ENCODE results near the gene DGUOK.

DGUOK gene

GRCh38 chr2:74002505-74003421, 76.1 kb downstream of the DGUOK start:
- in situ Hi-C loops (cut with MboI; ENCODE audit: low pct_unique_long_range_greater_than_20kb, low sequenced_read_pairs) = no loop called here
- no peak for DNase-seq

- DNase-seq = no peak
- in situ Hi-C loops (cut with MboI; ENCODE audit: low pct_unique_long_range_greater_than_20kb, low sequenced_read_pairs) = no loop called here
Observed at GRCh38 chr2:74003494-74004211, 77.0 kb downstream of the DGUOK start.

DNA sequence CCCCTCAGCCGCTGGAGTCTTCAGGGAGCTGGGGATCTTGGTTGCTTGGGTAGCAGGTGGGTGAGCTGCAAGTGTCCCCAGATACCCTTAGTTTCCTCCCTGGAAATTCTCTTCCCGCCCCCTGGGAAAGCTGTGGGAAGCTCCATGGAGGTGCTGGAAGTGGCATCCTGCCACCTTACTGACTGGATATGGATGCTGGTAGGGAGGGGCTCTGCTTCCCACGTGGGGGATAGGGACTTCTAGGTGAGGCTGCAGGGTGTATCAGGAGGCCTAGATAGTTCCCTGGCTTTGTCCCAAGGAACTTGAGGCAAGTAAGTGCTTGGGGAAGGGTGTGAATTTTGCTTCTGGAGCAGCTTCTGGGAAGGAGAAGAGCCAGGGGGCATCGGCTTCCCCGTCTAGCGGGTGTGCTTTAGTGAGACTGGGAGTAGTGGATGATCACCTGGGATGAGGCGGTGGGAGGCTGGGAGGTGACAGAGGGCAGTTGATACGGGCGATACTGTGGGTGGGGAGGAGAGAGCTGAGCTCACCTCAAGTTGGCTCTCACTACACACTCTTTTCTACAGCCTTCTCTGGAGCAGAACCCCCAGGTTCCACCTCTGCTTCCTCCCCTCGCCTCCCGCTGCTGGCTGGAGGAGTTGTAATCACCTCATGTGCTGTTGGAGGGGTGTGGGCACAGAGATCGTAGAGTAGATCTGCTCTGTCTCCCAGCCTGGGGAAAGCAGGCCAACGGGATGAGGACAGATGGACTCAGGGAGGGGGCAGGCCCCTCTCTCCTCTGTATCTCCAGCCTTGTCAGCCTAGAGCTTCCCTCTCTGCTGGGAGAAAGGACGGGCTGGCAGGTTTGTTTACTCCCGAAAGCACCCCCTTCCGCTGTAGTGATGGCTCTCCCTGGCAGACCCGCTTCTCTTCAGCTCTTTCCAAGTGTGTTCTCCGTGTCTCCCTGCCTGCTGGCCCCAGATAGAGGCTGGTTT, 77.8 kb downstream of the DGUOK start:
- DNase-seq = no peak
- in situ Hi-C loops (cut with MboI; ENCODE audit: low pct_unique_long_range_greater_than_20kb, low sequenced_read_pairs) = no loop called here

DNA sequence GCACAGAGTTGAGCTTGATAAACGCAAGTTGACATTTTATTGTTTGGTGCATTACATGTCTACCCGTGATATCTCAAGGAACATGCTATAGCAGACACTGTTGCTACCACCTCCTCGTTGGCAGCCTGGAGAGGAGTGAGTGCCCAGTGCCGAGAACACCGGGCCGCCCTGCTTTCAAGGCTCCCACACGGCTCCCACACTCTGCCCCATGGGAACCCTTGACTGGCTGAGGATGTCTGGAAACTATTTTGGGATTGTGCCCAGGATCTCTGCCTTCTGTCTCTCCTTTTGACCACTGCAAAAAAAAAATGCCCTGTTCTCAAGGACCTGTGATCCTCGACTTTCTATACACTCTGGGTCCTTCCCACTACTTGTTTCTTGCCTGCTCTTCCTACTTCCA, 79.1 kb downstream of the DGUOK start:
- in situ Hi-C loops (cut with MboI; ENCODE audit: low pct_unique_long_range_greater_than_20kb, low sequenced_read_pairs) = no loop called here

DNA sequence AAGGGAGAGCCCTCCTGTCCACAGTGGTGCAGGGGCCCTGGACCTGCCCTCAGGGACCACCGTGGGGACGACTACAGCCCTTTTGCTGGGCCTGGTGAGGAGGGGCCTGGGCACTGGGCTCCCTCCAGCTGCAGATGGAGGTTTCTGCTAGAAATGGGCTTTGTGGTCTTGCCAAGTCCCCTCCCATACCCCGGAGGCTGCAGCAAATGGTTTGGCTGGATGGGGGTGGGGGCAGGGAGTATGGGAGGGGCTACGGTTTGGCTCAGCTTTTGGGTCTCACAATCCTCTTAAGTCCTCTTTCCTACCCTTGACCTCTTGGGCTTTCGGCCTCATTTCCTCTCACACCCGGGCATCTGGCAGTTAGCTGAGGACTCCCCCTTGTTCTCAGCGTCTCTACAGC, 79.8 kb downstream of the DGUOK start:
- DNase-seq = no peak
- in situ Hi-C loops (cut with MboI; ENCODE audit: low pct_unique_long_range_greater_than_20kb, low sequenced_read_pairs) = no loop called here

More for the DNA sequence above, 79.1 kb downstream of the DGUOK start:
- no peak for DNase-seq

DNA sequence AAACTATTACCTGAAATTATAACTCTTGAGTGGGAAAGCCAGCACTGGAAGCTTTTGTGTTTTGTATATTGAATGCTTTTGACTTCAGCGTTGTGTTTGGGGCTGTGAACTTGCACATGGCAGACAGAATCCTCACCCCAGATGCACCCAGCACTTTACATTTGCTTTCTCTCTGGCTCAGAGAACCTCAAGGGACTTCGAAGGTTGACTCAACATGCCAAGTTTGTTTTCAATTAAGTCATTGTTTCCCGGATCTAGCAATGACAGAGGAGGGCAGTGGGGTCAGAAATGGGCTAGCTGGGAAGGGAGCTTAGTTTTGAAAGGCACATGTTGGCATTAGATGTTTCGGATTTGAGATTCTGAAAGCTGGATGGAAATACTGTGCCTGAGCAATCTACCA, 80.4 kb downstream of the DGUOK start:
- DNase-seq = no peak

DNA sequence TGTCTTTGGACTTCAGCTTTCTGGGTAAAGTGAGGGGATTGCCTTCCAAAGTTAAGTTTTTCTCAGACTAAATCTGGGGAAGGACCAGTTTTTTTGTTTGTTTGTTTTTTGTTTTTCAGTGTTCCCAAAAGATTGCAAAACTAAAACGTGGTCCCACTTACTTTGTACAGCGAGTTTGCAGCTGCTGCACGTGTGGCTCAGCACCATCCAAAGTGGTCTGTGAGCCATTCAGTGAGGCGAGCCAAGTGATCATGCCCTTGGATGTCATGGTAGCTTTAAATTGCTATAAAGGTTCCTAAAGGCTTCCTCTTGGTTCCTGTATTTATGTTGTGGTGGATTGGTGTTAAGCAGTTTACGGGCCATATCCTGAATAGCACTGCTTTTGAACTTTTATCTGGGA, 81.0 kb downstream of the DGUOK start:
- DNase-seq = no peak
- in situ Hi-C loops (cut with MboI; ENCODE audit: low pct_unique_long_range_greater_than_20kb, low sequenced_read_pairs) = no loop called here

More for the DNA sequence above, 80.4 kb downstream of the DGUOK start:
- in situ Hi-C loops (cut with MboI; ENCODE audit: low pct_unique_long_range_greater_than_20kb, low sequenced_read_pairs) = no loop called here
